HG03469 (cell line): ENCODE measurements around the gene SPDEF.
A peak's percentile ranks its signal among the peaks of the same experiment; 100 is the strongest.

ENCODE experiments used
- ATAC-seq: cut with Tn5 transposase; IDR thresholded peaks from one replicate; pipeline ENCODE4 v1.9.1; 2021; ENCODE audit warnings: mild to moderate bottlenecking, moderate library complexity, moderate number of reproducible peaks; ENCODE audit not compliant: unreplicated experiment

SPDEF gene

GRCh38 chr6:34530753-34531365, 25.3 kb downstream of the SPDEF start:
- ATAC-seq = no peak

- ATAC-seq = no peak
Observed at GRCh38 chr6:34529665-34530327, 26.3 kb downstream of the SPDEF start.

- no peak for ATAC-seq
Observed at GRCh38 chr6:34528996-34529664, 27.0 kb downstream of the SPDEF start.

- ATAC-seq = no peak
Observed at GRCh38 chr6:34527751-34528670, 28.1 kb downstream of the SPDEF start.

- ATAC-seq = peak; percentile 65
Observed at GRCh38 chr6:34526992-34527728, 29.0 kb downstream of the SPDEF start.

GRCh38 chr6:34526241-34526972, 29.7 kb downstream of the SPDEF start:
- ATAC-seq = no peak

GRCh38 chr6:34525431-34526175, 30.5 kb downstream of the SPDEF start:
- ATAC-seq = no peak

GRCh38 chr6:34524971-34525370, 31.2 kb downstream of the SPDEF start:
- ATAC-seq = no peak

GRCh38 chr6:34524499-34524898, 31.6 kb downstream of the SPDEF start:
- no peak for ATAC-seq

GRCh38 chr6:34523441-34524206, 32.5 kb downstream of the SPDEF start:
- no peak for ATAC-seq

GRCh38 chr6:34522761-34523160, 33.4 kb downstream of the SPDEF start:
- ATAC-seq = no peak

- no peak for ATAC-seq
Observed at GRCh38 chr6:34521463-34522285, 34.5 kb downstream of the SPDEF start.

- ATAC-seq = no peak
Observed at GRCh38 chr6:34520645-34521462, 35.3 kb downstream of the SPDEF start.

GRCh38 chr6:34519971-34520644, 36.0 kb downstream of the SPDEF start:
- ATAC-seq = no peak

GRCh38 chr6:34518669-34519365, 37.3 kb downstream of the SPDEF start:
- ATAC-seq = no peak
